HepG2 (cell line): ENCODE results near the gene SLC7A10. TPM values are rescaled to one million over a fixed set of nuclear protein-coding genes. Genes with fewer than 3 reads are reported as not detected.

Experiments used
- BATF2 ChIP-seq: sonication (generic); formaldehyde crosslinking; IDR thresholded peaks from 2 replicates; pipeline ENCODE4 v1.8.0; 2022; ENCODE audit warnings: mild to moderate bottlenecking, missing genetic modification reagents, moderate library complexity
- CREB3 ChIP-seq: sonication (generic); formaldehyde crosslinking; IDR thresholded peaks from 2 replicates; pipeline ENCODE4 v1.5.0; 2020; ENCODE audit warnings: missing genetic modification reagents
- EHMT2 ChIP-seq: fragments of 200-600 bp; sonication (generic); IDR thresholded peaks from 2 replicates; pipeline ENCODE4 v1.7.0; 2017; ENCODE audit warnings: antibody characterized with exemption, low read depth, low read length, borderline replicate concordance
- HDAC1 ChIP-seq: sonication (generic); formaldehyde crosslinking; IDR thresholded peaks from 2 replicates; pipeline ENCODE4 v1.5.1; 2020; ENCODE audit warnings: mild to moderate bottlenecking, missing genetic modification reagents
- KDM2A ChIP-seq: sonication (generic); formaldehyde crosslinking; IDR thresholded peaks from 2 replicates; pipeline ENCODE4 v1.4.0; 2020; ENCODE audit warnings: low read depth, missing genetic modification reagents, borderline replicate concordance
- NFE2 ChIP-seq: sonication (generic); formaldehyde crosslinking; IDR thresholded peaks from 2 replicates; pipeline ENCODE4 v1.4.0; 2020; ENCODE audit warnings: missing genetic modification reagents
- PHF8 ChIP-seq: sonication (generic); formaldehyde crosslinking; IDR thresholded peaks from 2 replicates; pipeline ENCODE4 v1.5.0; 2020; ENCODE audit warnings: missing genetic modification reagents
- PITX1 ChIP-seq: sonication (generic); formaldehyde crosslinking; IDR thresholded peaks from 2 replicates; pipeline ENCODE4 v1.5.1; 2020; ENCODE audit warnings: mild to moderate bottlenecking, missing genetic modification reagents
- POLR2AphosphoS5 ChIP-seq: IDR thresholded peaks from 2 replicates; pipeline ENCODE4 v1.6.1; 2012; ENCODE audit warnings: low read depth, low read length
- RBAK ChIP-seq: sonication (generic); formaldehyde crosslinking; IDR thresholded peaks from 2 replicates; pipeline ENCODE4 v1.5.1; 2020; ENCODE audit warnings: mild to moderate bottlenecking, missing genetic modification reagents
- RBFOX2 ChIP-seq: fragments of 200-400 bp; formaldehyde crosslinking; IDR thresholded peaks from 2 replicates; pipeline ENCODE4 v1.6.1; 2017; ENCODE audit warnings: low read depth, mild to moderate bottlenecking, low read length
- RNF2 ChIP-seq: fragments of 450-650 bp; conservative IDR thresholded peaks from 2 replicates; pipeline ENCODE4 v1.6.1; 2016; ENCODE audit warnings: low read depth
- SALL1 ChIP-seq: sonication (generic); formaldehyde crosslinking; IDR thresholded peaks from 2 replicates; pipeline ENCODE4 v1.8.0; 2022; ENCODE audit warnings: mild to moderate bottlenecking, missing genetic modification reagents
- U2AF1 ChIP-seq: fragments of 200-400 bp; formaldehyde crosslinking; optimal IDR thresholded peaks from 2 replicates; pipeline ENCODE3; 2017; ENCODE audit warnings: mild to moderate bottlenecking, low read depth, low read length
- ZBTB38 ChIP-seq: sonication (generic); formaldehyde crosslinking; IDR thresholded peaks from 2 replicates; pipeline ENCODE4 v1.5.1; 2020; ENCODE audit warnings: mild to moderate bottlenecking, missing genetic modification reagents
- ZNF335 ChIP-seq: sonication (generic); formaldehyde crosslinking; IDR thresholded peaks from 2 replicates; pipeline ENCODE4 v1.4.0; 2020; ENCODE audit warnings: missing genetic modification reagents
- ZNF34 ChIP-seq: sonication (generic); formaldehyde crosslinking; IDR thresholded peaks from 2 replicates; pipeline ENCODE4 v1.4.0; 2020; ENCODE audit warnings: mild to moderate bottlenecking, missing genetic modification reagents, borderline replicate concordance
- ZNF570 ChIP-seq: sonication (generic); formaldehyde crosslinking; IDR thresholded peaks from 2 replicates; pipeline ENCODE4 v1.4.0; 2020; ENCODE audit warnings: mild to moderate bottlenecking, missing genetic modification reagents, borderline replicate concordance
- ZNF781 ChIP-seq: sonication (generic); formaldehyde crosslinking; IDR thresholded peaks from 2 replicates; pipeline ENCODE4 v1.5.1; 2020; ENCODE audit warnings: borderline replicate concordance, mild to moderate bottlenecking, missing genetic modification reagents; ENCODE audit errors: not compliant biosample characterization
- ZZZ3 ChIP-seq: sonication (generic); formaldehyde crosslinking; IDR thresholded peaks from 2 replicates; pipeline ENCODE4 v1.4.0; 2020; ENCODE audit warnings: missing genetic modification reagents, mild to moderate bottlenecking, borderline replicate concordance
- polyA plus RNA-seq, 8 experiments: library from polyadenylated mRNA; depleted of rRNA in 3 of 8; stranded (reverse) in 7 of 8; unstranded in 1 of 8; fragments of >200 nt; fragmentation: Illumina TruSeq in 4 of 8; extraction: Trizol in 4 of 8; gene quantifications; 2 replicates each; pipeline versions ENCODE4 v1.2.1 to v1.2.3, GENCODE V29; 2011 to 2016; ENCODE audit warnings: low read depth in 4 of 8, missing spikeins in 1 of 8, mixed read lengths in 1 of 8; ENCODE audit not compliant: insufficient read depth in 1 of 8
- total RNA-seq, 5 experiments: library from RNA; depleted of rRNA; stranded (reverse); fragments of >200 nt; fragmentation: Illumina TruSeq; extraction: Trizol; gene quantifications; 2 replicates each; pipeline ENCODE4 v1.2.3, GENCODE V29; 2016; ENCODE audit warnings: low read depth in 1 of 5

Gene SLC7A10
- total and polyA plus RNA-seq, 2 of the 13 experiments (the other 11 are each of a cell fraction or from before 2014, with no cell fraction given), result 1.1 to 2.2 TPM

- no peak for TF ChIP-seq RNF2
- TF ChIP-seq U2AF1, result no peak
- no peak for TF ChIP-seq ZNF335 (CRISPR knock-in tag)
- no peak for TF ChIP-seq ZNF34 (CRISPR knock-in tag)
- no peak for TF ChIP-seq ZZZ3
- TF ChIP-seq SALL1 (CRISPR knock-in tag), result no peak
- TF ChIP-seq BATF2, result no peak
- TF ChIP-seq PITX1, result no peak
- peak; percentile 67; the same call in 1 of the 2 replicates for TF ChIP-seq ZBTB38 (CRISPR knock-in tag)
- TF ChIP-seq KDM2A (CRISPR knock-in tag), result no peak
- no peak for TF ChIP-seq ZNF781
- no peak for TF ChIP-seq NFE2 (CRISPR knock-in tag)
- no peak for TF ChIP-seq HDAC1 (CRISPR knock-in tag)
- TF ChIP-seq PHF8, result no peak
- no peak for TF ChIP-seq ZNF570 (CRISPR knock-in tag)
- no peak for TF ChIP-seq RBAK
- no peak for TF ChIP-seq POLR2AphosphoS5
- TF ChIP-seq CREB3, result no peak
- TF ChIP-seq EHMT2, result no peak
- 0 out of 2 replicates have a peak, but pooled peaks have one; percentile 16 for TF ChIP-seq RBFOX2
Observed at GRCh38 chr19:33273065-33273736, 47.6 kb upstream of the SLC7A10 start (continued).
